Activated naive CD4-positive, alpha-beta T cell (primary cell): Measurements from ENCODE around the gene HTR2C.
"Not testable (repeated sequence)": the region's sequence is repeated elsewhere in the genome, so short reads cannot be mapped to it uniquely, and the experiment has no call there.

ENCODE experiments used
- DNase-seq, 4 experiments: peaks; one replicate each; lab custom pipeline; 2025; lab: John Stamatoyannopoulos, UW

HTR2C gene

DNA sequence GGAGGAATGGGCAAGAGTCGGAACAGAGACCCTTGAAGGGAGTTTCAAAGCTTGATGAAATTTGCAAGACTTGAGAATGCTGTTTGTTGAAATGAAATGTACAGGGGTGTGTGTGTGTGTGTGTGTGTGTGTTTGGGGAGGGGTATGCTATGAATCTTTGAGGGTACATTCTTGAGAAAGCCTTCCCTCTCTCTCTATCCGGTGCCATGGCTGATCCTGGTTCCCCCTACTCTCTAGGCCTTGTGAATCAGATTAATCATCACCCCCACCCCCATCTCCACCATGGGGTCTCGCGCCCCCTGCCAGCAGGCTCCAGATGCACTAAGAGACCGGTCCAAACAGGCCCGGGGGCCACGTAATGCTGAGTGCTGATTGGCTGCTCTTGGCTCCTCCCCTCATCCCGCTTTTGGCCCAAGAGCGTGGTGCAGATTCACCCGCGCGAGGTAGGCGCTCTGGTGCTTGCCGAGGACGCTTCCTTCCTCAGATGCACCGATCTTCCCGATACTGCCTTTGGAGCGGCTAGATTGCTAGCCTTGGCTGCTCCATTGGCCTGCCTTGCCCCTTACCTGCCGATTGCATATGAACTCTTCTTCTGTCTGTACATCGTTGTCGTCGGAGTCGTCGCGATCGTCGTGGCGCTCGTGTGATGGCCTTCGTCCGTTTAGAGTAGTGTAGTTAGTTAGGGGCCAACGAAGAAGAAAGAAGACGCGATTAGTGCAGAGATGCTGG lies at the start of gene HTR2C:
TSS of gene HTR2C (plus strand) at position 441 of the 729 bp plus-strand sequence. CDS start 142,851 bp downstream, outside the sequence.
- DNase-seq = no peak

DNA sequence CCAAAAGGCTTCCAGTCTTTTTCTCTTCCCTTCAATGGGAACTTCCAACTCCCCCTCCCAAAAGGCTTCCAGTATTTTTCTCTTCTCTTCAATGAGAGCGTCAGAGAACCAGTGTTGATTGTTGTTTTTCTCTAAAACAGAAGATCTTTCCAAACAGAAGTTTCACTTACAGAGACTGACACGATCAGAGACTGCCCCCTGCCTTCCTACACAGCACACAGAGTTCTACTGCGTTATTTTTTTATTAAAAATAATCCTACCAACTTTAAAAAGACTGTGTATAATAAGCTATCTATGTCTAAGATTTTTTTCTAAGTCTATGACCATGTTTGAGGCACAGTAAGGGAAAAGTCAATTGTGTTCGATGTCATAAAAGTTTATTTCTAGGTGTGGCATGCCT lies 3.5 kb upstream of the HTR2C start:
- no peak for DNase-seq

DNA sequence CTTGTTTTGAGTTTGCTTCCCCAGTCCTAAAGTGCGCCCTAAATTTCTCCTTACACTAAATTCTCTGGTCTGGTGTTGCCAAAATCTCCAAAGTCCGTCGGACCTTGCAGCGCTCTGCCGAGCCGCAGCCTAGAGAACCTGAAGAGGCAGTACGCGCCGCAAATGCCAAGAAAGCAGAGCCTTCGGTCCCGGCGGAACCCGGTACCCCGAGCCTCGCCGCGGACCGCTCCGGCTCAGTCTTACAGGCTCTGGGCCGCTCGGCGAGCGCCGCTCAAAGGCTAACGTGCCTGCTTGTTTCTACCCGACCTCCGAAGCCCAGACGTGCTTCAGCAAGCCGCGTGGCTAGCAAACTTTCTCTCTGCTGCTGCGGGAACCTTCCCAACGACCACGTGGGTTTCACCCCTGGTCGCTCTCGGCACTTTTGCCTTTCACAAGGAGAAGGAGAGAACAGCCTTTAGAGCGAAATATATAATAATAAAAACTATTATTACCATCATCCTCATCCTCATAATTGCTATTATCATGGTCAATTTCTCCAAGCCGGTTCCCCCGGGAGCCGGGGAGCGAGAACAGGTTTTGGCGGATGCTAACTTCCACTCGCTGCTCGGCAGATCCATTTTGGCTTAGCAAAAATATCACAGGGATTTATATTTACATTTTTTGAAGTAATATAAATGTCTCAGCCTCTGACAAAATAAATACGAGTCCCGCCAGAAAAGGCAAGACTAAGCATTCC lies 2.2 kb upstream of the HTR2C start:
- DNase-seq = no peak

DNA sequence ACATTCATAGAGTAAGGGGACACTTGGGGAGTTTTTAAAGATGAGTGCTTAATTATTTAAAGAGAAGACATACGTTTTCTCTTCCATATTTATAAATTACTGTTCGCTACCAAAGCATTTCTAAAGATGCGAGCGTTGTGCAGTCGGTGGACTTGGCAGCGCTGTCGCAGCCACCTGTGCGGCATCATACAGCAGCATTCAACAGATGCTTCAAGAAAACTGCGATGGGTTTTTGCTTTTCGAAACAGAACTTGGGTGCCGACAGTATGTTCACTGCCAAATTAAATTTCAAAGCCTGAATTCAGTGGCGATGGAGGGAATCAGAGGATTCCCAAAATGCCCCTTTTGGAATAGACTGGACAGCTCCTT lies 1.6 kb upstream of the HTR2C start:
- no peak for DNase-seq

DNA sequence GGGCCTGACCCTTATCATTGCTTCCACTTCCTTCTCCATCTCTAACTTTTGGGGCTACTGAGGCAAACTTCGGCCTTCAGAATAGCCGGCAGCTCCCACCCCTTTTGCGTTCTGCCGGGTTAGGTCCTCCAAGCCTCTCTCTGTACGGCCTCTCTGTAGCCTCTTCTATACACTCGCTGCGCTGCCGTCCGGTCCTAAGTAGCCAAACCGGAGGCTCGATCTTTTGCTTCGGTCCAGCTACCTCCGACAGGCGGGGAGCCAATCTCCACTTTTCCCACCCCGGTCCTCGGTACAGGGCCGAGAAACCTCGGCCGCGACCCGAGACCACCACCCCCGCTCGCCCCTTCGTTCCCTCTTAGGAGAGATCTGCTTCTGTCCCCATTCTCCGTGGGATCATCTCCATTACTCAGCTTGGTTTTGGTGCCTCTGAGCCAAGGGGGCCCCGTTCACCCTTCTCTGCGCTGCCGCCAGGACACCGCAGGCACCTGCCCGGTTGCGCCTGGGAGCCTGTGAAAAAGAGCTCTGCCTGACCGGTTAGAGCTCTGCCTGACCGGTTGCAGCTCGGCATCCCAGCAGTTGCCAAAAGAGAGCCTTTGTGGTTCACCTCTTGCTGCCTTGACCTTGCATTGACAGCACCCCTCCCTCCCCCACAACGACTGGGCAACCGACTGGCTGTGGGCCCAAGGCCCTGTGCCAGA lies 1.0 kb upstream of the HTR2C start:
- DNase-seq = no peak

DNA sequence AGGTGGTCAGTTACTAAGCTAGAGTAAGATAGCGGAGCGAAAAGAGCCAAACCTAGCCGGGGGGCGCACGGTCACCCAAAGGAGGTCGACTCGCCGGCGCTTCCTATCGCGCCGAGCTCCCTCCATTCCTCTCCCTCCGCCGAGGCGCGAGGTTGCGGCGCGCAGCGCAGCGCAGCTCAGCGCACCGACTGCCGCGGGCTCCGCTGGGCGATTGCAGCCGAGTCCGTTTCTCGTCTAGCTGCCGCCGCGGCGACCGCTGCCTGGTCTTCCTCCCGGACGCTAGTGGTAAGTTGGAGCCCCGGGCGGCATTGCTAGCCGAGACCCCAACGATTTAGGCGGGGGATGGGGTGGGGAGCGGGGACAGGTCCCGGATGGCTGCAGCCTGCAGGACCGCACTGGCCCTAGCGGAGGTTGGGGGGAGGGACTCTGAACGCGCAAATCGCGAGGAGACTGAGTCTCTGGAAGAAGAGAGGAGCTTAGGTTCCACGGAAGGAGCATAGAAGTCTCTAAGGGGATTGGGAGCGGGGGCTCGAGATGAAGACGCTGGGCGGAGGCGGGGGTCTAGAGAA lies 573 bp downstream of the HTR2C start:
- DNase-seq = no peak

DNA sequence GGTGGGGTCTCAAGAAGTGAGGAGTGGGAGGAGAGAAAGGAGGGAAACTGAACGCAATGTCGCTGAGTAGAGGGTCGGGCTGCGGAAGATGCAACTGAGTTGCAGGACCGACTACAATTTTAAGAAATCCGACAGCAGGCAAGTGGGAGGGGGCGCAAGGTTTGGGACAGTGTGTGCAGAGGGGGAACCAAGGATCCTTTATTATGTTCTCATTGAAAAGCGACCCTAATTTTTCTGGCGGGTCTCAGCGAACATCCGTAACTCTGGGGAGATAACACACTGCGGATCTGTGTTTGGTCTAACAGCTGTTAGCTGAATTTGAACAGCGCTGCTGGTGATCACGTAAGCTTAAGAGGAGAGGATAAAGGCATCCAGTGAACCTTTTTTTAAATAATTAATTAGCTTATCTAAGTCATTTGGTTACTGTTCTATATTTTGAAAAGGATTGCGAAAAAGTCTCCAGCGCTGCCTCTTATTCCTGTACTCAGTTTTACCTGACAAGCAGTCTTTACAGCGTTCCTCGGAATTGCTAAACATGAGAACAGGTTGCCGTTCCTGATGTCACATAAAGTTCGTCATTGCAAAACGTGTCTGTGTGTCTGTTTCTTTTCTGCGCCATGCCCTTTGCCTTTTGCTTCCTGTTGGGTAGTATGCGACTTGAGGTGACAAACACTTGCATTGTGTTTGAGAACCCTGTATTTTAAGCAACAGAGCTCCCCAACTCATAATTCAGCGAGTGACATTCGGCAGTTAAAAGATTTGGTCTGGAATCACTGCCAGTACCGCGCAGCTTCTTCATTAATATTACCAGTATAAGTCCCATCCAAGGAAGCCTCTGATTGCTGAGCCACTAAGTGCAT lies 1.3 kb downstream of the HTR2C start:
- no peak for DNase-seq

DNA sequence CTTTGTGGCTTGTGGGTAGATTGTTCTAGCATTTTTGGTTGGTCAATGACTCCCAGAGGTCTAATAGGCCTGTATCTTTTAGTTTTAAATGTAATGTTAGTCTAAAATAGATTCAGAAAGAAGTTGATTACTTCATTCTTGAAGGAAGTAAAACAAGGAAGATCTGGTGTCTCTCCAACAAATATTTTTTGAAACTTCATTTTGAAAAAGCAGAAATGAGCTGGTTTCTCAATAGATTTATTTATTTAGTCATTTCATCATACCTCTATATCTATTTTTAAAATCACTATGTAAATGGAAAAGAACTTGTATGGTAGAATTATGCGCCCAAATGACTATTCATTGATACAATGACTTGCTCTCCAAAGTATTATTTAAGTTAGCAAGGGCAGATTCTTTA lies 7.2 kb downstream of the HTR2C start:
- DNase-seq = no peak

DNA sequence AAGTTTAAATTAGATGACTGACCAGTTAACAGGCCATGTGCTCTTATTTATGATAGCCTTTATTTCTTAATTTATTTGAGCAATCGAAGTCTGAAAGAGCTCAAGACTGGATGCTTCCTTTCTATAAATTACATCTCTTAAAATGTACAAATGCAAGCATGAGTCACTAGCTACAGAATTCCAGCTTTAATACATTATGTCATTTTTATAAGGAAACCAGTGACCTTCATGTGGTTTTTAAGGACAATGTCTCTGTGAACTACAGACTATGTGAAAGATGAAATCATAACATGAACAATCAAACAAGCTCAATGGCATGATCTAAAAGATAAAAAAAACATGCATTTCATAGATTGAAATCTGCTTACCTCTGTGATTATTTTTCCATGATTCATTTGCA lies 15.4 kb downstream of the HTR2C start:
- DNase-seq = no peak

DNA sequence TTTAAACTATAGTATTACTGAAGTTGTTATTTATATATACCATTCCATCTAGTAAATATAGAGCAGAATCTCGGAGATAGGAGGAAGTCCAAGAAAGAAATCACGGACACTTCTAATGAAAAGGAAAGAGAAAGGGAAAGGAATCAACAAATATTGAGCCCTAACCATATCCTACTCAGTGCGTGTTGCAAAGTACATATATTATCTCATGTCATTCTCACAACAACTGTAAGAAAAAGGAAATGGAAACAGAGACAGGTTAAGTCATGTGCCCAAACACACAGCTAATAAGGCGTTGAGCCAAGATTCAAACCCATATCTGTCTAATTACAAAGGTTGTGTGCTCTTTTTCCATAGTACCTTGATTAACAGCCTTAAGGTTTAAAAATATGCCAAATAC lies 16.0 kb downstream of the HTR2C start:
- no peak for DNase-seq

DNA sequence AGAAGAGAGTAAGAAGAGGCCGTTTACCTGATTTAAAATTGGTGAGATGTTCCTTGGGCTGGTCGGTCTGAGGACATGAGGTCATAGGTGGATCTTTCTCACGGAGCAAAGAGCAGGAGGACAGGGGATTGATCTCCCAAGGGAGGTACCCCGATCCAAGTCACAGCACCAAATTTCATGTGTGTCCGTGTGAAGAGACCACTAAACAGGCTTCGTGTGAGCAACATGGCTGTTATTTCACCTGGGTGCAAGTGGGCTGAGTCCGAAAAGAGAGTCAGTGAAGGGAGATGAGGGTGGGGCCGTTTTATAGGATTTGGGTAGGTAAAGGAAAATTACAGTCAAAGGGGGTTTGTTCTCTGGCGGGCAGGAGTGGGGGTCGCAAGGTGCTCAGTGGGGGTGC lies 22.7 kb downstream of the HTR2C start:
- DNase-seq = not testable (repeated sequence)

DNA sequence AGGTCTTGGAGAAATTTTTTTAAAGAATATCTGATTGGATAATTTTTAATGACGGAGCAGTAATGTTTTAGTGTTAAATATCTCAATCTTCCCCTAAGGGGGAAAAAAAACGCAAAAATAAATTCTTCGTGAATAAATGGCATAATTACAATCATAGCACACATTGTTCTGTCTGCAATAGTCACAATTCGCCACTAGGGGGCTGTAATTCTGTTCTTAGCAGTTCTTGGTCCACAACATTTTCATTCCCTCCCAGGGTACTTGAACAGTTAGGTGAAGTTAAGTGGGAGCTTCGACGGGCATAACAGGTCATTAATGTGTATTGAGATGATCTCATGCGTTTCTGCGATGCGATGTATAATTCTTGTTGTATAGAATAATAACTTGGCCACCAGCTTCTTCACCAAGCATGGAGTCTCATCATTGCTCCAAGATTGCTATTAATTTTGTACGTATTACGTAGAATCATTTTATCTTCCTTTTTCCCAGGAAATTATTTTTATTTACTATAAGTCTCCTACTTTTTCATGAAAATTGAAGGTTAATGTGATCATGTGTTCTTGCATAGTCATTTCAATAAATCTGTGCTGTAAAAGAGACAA lies 27.2 kb downstream of the HTR2C start:
- DNase-seq = no peak

DNA sequence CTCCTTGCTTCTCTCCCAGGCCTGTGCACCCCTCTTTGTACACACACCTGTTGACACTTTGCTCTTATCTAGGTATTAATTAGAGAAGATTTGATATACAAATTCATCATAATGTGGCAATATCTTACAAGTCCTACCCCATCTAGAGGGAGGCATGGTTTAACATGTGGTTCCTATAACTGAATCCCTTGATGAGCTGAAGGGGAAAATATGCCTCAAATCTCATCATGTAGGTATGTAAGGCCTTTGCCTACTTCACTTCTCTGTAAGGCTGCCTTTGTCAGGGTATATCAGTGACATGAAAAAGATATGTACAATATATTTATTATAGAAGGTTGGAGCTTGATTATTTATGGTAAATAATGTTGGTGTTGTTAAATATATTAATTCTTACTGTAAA lies 31.9 kb downstream of the HTR2C start:
- DNase-seq = no peak

DNA sequence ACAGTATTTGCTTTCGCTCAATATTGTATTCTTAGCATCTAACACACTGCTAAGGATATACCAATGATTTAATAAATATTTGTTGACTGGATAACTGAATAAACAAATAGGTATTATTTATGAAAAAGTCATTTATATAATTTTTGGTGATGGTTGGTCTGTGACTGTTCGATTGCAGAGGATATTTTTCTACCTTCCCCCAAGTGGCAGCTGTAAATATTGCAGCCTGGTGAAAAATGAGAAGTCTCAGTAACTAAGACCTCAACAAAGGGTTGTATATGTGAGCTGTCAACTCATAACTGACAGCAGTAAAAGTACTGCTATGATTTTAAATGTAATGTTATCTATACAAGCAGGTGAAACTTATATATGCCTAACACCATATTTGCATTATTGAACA lies 36.0 kb downstream of the HTR2C start:
- no peak for DNase-seq

DNA sequence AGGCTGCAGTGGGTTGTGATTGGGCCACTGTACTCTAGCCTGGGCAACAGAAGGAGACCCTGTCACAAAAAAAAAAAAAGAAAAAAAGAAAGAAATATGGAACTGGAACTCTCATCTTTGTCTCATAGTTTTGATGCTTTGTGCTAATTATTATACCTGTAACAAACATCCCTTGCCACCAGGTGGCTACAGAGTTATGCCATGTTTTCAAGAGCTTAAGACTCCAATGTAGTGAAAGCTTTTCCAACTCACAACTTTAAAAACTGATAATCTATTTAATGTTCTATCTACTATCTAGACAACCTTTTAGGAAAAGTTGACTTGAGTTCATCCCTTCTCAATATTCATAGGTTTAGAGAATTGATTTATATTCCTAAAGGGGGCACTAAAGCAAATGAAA lies 42.4 kb downstream of the HTR2C start:
- DNase-seq = no peak

DNA sequence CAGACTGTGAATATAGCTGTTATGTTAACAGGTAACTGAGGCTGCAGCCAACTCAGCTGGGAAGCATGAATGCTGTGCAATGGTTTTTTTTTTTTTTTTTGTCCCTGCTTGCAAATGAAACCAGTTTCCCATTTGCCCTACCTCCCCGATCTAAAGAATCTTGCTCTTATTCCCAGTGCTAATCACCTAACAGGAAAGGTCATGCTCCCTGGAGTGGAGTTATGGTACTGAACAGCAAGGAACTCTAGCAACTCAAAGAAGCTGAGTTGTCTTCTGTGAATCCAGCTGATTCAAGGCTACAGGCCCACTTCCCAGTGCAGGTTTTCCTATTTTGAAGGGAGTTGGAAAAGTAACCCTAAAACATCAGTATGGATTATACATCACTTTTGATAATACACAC lies 52.1 kb downstream of the HTR2C start:
- no peak for DNase-seq

DNA sequence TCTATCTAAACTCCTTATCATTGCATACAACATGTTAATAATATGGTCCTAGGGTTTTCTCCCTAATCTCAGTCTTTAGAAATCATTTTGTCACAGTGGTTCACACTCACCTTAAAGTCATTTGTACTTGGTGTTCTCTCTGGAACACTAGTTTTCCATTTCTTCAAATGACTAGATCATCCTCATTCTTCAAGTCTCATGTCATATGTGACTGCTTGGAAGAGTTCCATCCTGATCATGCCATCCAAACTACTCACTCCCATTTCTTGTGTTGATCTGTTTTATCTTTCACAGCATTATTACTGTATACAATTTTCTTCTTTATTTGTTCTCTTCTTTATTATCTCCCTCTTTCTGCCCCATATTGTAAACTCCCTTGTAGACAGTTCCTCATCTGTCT lies 66.5 kb downstream of the HTR2C start:
- DNase-seq = no peak

DNA sequence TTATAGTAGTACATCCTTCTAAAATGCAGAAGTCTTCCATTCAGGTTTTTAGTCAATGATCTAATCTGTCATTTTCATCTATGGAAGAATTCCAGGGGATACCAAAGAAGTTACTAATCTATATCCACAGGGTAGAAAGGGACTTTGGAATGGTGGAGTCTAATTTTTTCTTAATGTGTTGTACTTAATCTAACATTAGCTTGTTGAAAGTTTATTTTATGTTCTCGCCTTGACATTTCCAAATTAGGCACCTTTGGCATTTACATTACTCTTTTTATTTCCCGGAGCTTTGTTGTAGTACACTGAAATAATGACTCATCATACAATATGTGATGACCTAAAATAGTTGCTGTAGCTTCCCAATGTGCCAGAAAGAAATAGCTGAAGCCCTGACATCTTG lies 91.5 kb downstream of the HTR2C start:
- DNase-seq = no peak

DNA sequence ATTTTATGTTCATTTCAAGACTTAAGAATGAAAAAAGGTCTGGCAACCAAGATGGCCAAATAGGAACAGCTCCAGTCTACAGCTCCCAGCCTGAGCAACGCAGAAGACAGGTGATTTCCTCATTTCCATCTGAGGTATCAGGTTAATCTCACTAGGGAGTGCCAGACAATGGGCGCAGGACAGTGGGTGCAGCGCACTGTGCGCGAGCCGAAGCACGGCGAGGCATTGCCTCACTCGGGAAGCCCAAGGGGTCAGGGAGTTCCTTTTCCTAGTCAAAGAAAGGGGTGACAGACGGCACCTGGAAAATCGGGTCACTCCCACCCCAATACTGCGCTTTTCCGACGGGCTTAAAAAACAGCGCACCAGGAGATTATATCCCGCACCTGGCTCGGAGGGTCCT lies 116.6 kb downstream of the HTR2C start:
- not testable (repeated sequence) for DNase-seq

DNA sequence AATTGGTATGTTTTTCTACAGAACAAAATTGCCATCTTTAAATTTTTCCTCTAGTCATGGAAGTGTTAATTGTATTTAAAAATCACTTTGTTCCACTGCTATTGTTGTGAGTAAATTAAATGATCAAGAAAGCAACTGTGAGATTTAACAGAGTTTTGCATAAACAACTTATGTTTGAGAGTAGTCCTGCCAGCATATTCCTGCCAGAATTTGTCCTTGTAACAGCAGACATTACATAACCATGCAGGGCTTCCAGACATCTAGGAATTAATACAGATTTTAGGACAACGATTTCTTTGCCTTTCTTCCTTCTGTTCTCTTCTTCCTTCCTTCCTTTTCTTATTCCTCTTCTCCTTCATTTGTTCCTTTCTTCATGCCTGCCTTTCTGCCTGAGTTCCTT lies 125.5 kb downstream of the HTR2C start:
- DNase-seq = no peak

DNA sequence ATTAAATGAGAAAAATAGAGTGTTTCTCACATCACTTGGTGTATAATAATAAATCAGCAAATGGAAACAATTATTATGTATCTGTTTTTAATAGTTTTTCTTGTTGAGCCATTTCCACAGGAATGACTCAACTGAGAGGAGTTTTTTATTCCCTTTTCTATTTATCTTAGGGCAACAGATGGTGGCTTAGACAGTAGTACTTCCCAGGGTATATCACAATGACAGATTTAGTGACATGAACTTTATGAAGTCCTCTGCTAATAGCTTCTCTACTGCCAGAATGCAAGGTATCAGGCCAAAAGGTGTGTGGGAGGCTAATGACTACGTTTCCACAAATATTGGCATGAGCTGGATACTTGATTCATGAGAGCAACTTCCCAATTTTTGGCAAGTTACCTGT lies 126.7 kb downstream of the HTR2C start:
- no peak for DNase-seq
